ENCODE results near the gene PLA2G6. TPM values are rescaled to one million over a fixed set of nuclear protein-coding genes. Genes with fewer than 3 reads are reported as not detected.

PLA2G6 gene
- total RNA-seq, 2 experiments from 2014 or later, result 48.8 to 50.2 TPM

GRCh38 chr22:38139901-38140300 lies 41.7 kb downstream of the PLA2G6 start:
- Histone ChIP-seq H3K9me3 (ENCODE audit: control insufficient read depth in 1 of 2, insufficient read depth in 1 of 2, low read length in 2 of 2) (no peaks in the 10 kb centered on the region), H3K4me1 (ENCODE audit: insufficient read depth, low read length) (peaks cover 12% of the 10 kb centered on the region), H3K4me3 (ENCODE audit: low read length) (no peak overlapping the region), H3K27ac (ENCODE audit: low read depth in 1 of 2, low read length in 2 of 2) (no peak overlapping the region), H3K27me3 (ENCODE audit: control insufficient read depth in 1 of 2, insufficient read depth in 2 of 2, low read length in 2 of 2) (no peaks in the 10 kb centered on the region), H3K36me3 (ENCODE audit: insufficient read depth, low read length) (peaks cover 48% of the 10 kb centered on the region)
- Mint-ChIP-seq H3K27me3 (no peaks in the 10 kb centered on the region), H3K36me3 (ENCODE audit: low read depth) (peaks cover 58% of the 10 kb centered on the region), H3K9me3 (no peaks in the 10 kb centered on the region), H3K4me3 (no peak overlapping the region), H3K4me1 (ENCODE audit: low read depth) (no peaks in the 10 kb centered on the region), H3K27ac (no peak overlapping the region)
- DNase-seq (no peak), ATAC-seq (ENCODE audit: poor library complexity) (no peak)
- POLR2A ChIA-PET, result no interaction called here
- intact Hi-C loops (cut with DNase I, micrococcal nuclease), result no loop called here
- TF ChIP-seq CTCF (IDR thresholded peaks at IDR 0.05), result no peak
- CTCF ChIA-PET, result no interaction called here

DNA sequence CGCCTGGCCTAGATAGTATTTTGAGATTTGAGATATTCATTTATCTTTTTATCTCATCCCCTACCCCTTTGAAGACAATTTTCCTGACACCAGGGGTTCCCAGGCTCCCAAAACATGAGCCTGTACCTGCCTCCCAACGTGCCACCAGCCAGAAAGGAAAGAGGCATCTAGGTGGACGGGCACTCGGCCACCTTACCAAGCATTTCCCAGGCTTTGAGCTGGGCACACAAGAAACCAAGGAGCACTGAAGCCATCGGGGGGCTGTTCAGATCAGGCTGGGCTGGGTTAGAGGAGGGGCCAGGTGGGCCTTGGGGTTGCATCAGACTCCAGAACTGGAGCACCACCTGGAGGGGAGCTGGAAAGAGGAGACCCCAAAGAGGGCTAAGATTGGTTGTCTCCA lies 42.7 kb downstream of the PLA2G6 start:
- H3K4me3 ChIP-seq (ENCODE audit: low read length), result no peak overlapping the region
- no peaks in the 10 kb centered on the region for H3K27me3 ChIP-seq (ENCODE audit: control insufficient read depth in 1 of 2, insufficient read depth in 2 of 2, low read length in 2 of 2)
- no peak for TF ChIP-seq CTCF (IDR thresholded peaks at IDR 0.05)
- POLR2A ChIA-PET, result no interaction called here
- intact Hi-C loops (cut with DNase I, micrococcal nuclease), result no loop called here
- Mint-ChIP-seq H3K4me3 (no peak overlapping the region), H3K4me1 (ENCODE audit: low read depth) (no peaks in the 10 kb centered on the region), H3K27me3 (no peaks in the 10 kb centered on the region), H3K9me3 (no peaks in the 10 kb centered on the region), H3K36me3 (ENCODE audit: low read depth) (peaks cover 60% of the 10 kb centered on the region), H3K27ac (no peak overlapping the region)
- DNase-seq (no peak), ATAC-seq (ENCODE audit: poor library complexity) (no peak)
- no peaks in the 10 kb centered on the region for H3K9me3 ChIP-seq (ENCODE audit: control insufficient read depth in 1 of 2, insufficient read depth in 1 of 2, low read length in 2 of 2)
- peaks cover 49% of the 10 kb centered on the region for H3K36me3 ChIP-seq (ENCODE audit: insufficient read depth, low read length)
- H3K27ac ChIP-seq (ENCODE audit: low read depth in 1 of 2, low read length in 2 of 2), result no peak overlapping the region
- H3K4me1 ChIP-seq (ENCODE audit: insufficient read depth, low read length), result peaks cover 10% of the 10 kb centered on the region
- CTCF ChIA-PET, result no interaction called here

- Mint-ChIP-seq H3K27me3 (no peaks in the 10 kb centered on the region), H3K9me3 (no peaks in the 10 kb centered on the region), H3K27ac (no peak overlapping the region), H3K4me3 (no peak overlapping the region), H3K4me1 (ENCODE audit: low read depth) (no peaks in the 10 kb centered on the region), H3K36me3 (ENCODE audit: low read depth) (peaks cover 60% of the 10 kb centered on the region)
- intact Hi-C loops (cut with DNase I, micrococcal nuclease), result no loop called here
- no peaks in the 10 kb centered on the region for H3K27me3 ChIP-seq (ENCODE audit: control insufficient read depth in 1 of 2, insufficient read depth in 2 of 2, low read length in 2 of 2)
- H3K4me3 ChIP-seq (ENCODE audit: low read length), result no peak overlapping the region
- ATAC-seq (ENCODE audit: poor library complexity), result no peak
- DNase-seq, result no peak
- no peak overlapping the region for H3K27ac ChIP-seq (ENCODE audit: low read depth in 1 of 2, low read length in 2 of 2)
- H3K36me3 ChIP-seq (ENCODE audit: insufficient read depth, low read length), result peaks cover 51% of the 10 kb centered on the region
- H3K9me3 ChIP-seq (ENCODE audit: control insufficient read depth in 1 of 2, insufficient read depth in 1 of 2, low read length in 2 of 2), result no peaks in the 10 kb centered on the region
- TF ChIP-seq CTCF (IDR thresholded peaks at IDR 0.05), result no peak
- ChIA-PET CTCF (no interaction called here), POLR2A (no interaction called here)
- H3K4me1 ChIP-seq (ENCODE audit: insufficient read depth, low read length), result peaks cover under 1% of the 10 kb centered on the region
These were observed 43.5 kb downstream of the PLA2G6 start for GRCh38 chr22:38137876-38138687.

Data from CD4-positive, alpha-beta T cell (primary cell).